H1 (cell line): ENCODE measurements around the gene SMAP2. TPM values are rescaled to one million over a fixed set of nuclear protein-coding genes. Genes with fewer than 3 reads are reported as not detected.
"Not testable (repeated sequence)": the region's sequence is repeated elsewhere in the genome, so short reads cannot be mapped to it uniquely, and the experiment has no call there.

Source experiments
- CTCF ChIA-PET: fragments of 300-600 bp; sonication (Branson Sonifier 250); formaldehyde crosslinking; loops from one replicate; lab custom pipeline; 2021; ENCODE audit not compliant: partially characterized antibody; lab: Charles Lee
- POLR2A ChIA-PET: fragments of 300-600 bp; sonication (Branson Sonifier 250); formaldehyde crosslinking; loops from one replicate; lab custom pipeline; 2021; ENCODE audit warnings: inconsistent platforms; ENCODE audit not compliant: partially characterized antibody; lab: Charles Lee
- DNase-seq, 2 experiments: peaks; one replicate each; pipeline versions ENCODE4 v3.0.0 to v3.0.0-alpha.2; 2010 to 2022; ENCODE audit warnings: low spot score in 2 of 2, low read depth in 1 of 2, mixed read lengths in 1 of 2
- FAIRE-seq: peaks from 2 replicates; lab custom pipeline; 2011; peaks lifted over from hg19 to GRCh38; lab: Jason Lieb, UNC
- H2AFZ ChIP-seq: 2 replicates; pipeline ENCODE4 v1.8.1; 2012; ENCODE audit warnings: low read length, inconsistent platforms
- H2AK5ac ChIP-seq: 2 replicates; pipeline ENCODE4 v1.6.1; 2013; ENCODE audit warnings: low read depth, low read length
- H2BK120ac ChIP-seq: replicated peaks from 2 replicates; pipeline ENCODE3; 2013; ENCODE audit warnings: low read depth, low read length, inconsistent platforms
- H2BK12ac ChIP-seq: 2 replicates; pipeline ENCODE4 v1.6.1; 2013; ENCODE audit warnings: low read depth, low read length
- H2BK15ac ChIP-seq: 2 replicates; pipeline ENCODE4 v1.6.1; 2013; ENCODE audit warnings: low read length
- H2BK20ac ChIP-seq: 2 replicates; pipeline ENCODE4 v1.6.1; 2013; ENCODE audit warnings: low read length
- H2BK5ac ChIP-seq: 2 replicates; pipeline ENCODE4 v1.6.1; 2013; ENCODE audit warnings: low read depth, low read length
- H3K14ac ChIP-seq: 2 replicates; pipeline ENCODE4 v1.6.1; 2013; ENCODE audit warnings: inconsistent platforms; ENCODE audit not compliant: insufficient read length
- H3K18ac ChIP-seq: 2 replicates; pipeline ENCODE4 v1.6.1; 2013; ENCODE audit warnings: low read length; ENCODE audit errors: extremely low read depth
- H3K23ac ChIP-seq: 2 replicates; pipeline ENCODE4 v1.6.1; 2013; ENCODE audit warnings: inconsistent platforms; ENCODE audit not compliant: insufficient read length
- H3K23me2 ChIP-seq: 2 replicates; pipeline ENCODE4 v1.6.1; 2013; ENCODE audit warnings: low read depth, low read length
- H3K27ac ChIP-seq: 2 replicates; pipeline ENCODE4 v1.6.1; 2011; ENCODE audit warnings: low read depth, low read length, inconsistent platforms
- H3K27me3 ChIP-seq, 4 experiments: replicated peaks in 1 of 4; 1 replicate in 1 of 4; 2 replicates in 3 of 4; pipeline versions ENCODE4 v1.6.1 to v1.8.1; 2011 to 2013; ENCODE audit warnings: low read length in 3 of 4, mild to moderate bottlenecking in 3 of 4, inconsistent platforms in 2 of 4, mixed read lengths in 2 of 4, moderate library complexity in 1 of 4; ENCODE audit not compliant: control insufficient read depth in 3 of 4, insufficient read depth in 3 of 4; ENCODE audit errors: extremely low read depth in 1 of 4
- H3K36me3 ChIP-seq, 4 experiments: 2 replicates each; pipeline versions ENCODE4 v1.6.1 to v1.8.1; 2011 to 2013; ENCODE audit warnings: mild to moderate bottlenecking in 4 of 4, low read length in 3 of 4, moderate library complexity in 2 of 4, control low read depth in 1 of 4, inconsistent platforms in 1 of 4; ENCODE audit not compliant: insufficient read depth in 4 of 4, control insufficient read depth in 2 of 4
- H3K4ac ChIP-seq: replicated peaks from 2 replicates; pipeline ENCODE3; 2013; ENCODE audit warnings: low read length, low read depth, mixed read lengths, inconsistent platforms; ENCODE audit not compliant: insufficient read length
- H3K4me1 ChIP-seq, 4 experiments: replicated peaks in 1 of 4; 1 replicate in 1 of 4; 2 replicates in 3 of 4; pipeline versions ENCODE4 v1.6.1 to v1.8.1; 2011 to 2013; ENCODE audit warnings: low read length in 3 of 4, inconsistent platforms in 2 of 4, mixed read lengths in 1 of 4; ENCODE audit not compliant: insufficient read depth in 4 of 4, control insufficient read depth in 3 of 4
- H3K4me2 ChIP-seq, 2 experiments: 2 replicates each; pipeline versions ENCODE4 v1.6.1 to v1.8.1; 2011 to 2013; ENCODE audit warnings: low read depth in 2 of 2, low read length in 2 of 2, control low read depth in 1 of 2, inconsistent platforms in 1 of 2, mild to moderate bottlenecking in 1 of 2; ENCODE audit not compliant: insufficient read depth in 1 of 2
- H3K4me3 ChIP-seq, 4 experiments: fragments of 200-600, 300-600 bp in 1 of 4; sonication (generic), shearing (Covaris generic), sonication (Bioruptor Twin) in 1 of 4; 2 replicates each; pipeline versions ENCODE4 v1.5.1 to v1.8.1; 2011 to 2016; ENCODE audit warnings: low read length in 4 of 4, low read depth in 3 of 4, control low read depth in 2 of 4, inconsistent platforms in 2 of 4, mild to moderate bottlenecking in 2 of 4, mixed read lengths in 1 of 4, moderate library complexity in 1 of 4; ENCODE audit not compliant: insufficient read depth in 2 of 4; ENCODE audit errors: extremely low read depth in 1 of 4
- H3K56ac ChIP-seq: replicated peaks from 2 replicates; pipeline ENCODE3; 2013; ENCODE audit warnings: low read depth, mild to moderate bottlenecking, mixed read lengths, low read length, inconsistent platforms; ENCODE audit not compliant: insufficient read length
- H3K79me1 ChIP-seq: 2 replicates; pipeline ENCODE4 v1.6.1; 2013; ENCODE audit warnings: low read depth, low read length, control low read depth
- H3K79me2 ChIP-seq, 2 experiments: 2 replicates each; pipeline versions ENCODE4 v1.6.1 to v1.8.1; 2012 to 2013; ENCODE audit warnings: low read length in 2 of 2, mild to moderate bottlenecking in 2 of 2, inconsistent platforms in 1 of 2; ENCODE audit not compliant: insufficient read depth in 2 of 2, control insufficient read depth in 1 of 2
- H3K9ac ChIP-seq, 4 experiments: replicated peaks in 1 of 4; 1 replicate in 1 of 4; 2 replicates in 3 of 4; pipeline versions ENCODE4 v1.6.1 to v1.8.1; 2011 to 2013; ENCODE audit warnings: low read depth in 3 of 4, low read length in 3 of 4, control low read depth in 2 of 4, mild to moderate bottlenecking in 2 of 4, moderate library complexity in 2 of 4, inconsistent platforms in 1 of 4; ENCODE audit errors: extremely low read depth in 1 of 4
- H3K9me3 ChIP-seq, 2 experiments: 2 replicates each; pipeline versions ENCODE4 v1.6.1 to v1.8.1; 2012 to 2013; ENCODE audit warnings: mild to moderate bottlenecking in 2 of 2, moderate library complexity in 2 of 2, control low read depth in 1 of 2, inconsistent platforms in 1 of 2, low read depth in 1 of 2, low read length in 1 of 2, mixed read lengths in 1 of 2; ENCODE audit not compliant: insufficient read depth in 2 of 2
- H4K20me1 ChIP-seq, 2 experiments: replicated peaks in 1 of 2; 2 replicates each; pipeline versions ENCODE3 to v1.8.1; 2011 to 2013; ENCODE audit warnings: inconsistent platforms in 2 of 2, low read length in 2 of 2, mild to moderate bottlenecking in 1 of 2; ENCODE audit not compliant: insufficient read depth in 2 of 2, control insufficient read depth in 1 of 2
- H4K5ac ChIP-seq: 2 replicates; pipeline ENCODE4 v1.6.1; 2013; ENCODE audit warnings: low read length, low read depth, mixed read lengths, inconsistent platforms; ENCODE audit not compliant: insufficient read length
- H4K8ac ChIP-seq: 2 replicates; pipeline ENCODE4 v1.8.0; 2013; ENCODE audit warnings: mild to moderate bottlenecking, moderate library complexity, low read length, inconsistent platforms; ENCODE audit not compliant: insufficient read depth; ENCODE audit errors: extremely low read depth
- H4K91ac ChIP-seq: replicated peaks from 2 replicates; pipeline ENCODE3; 2013; ENCODE audit warnings: low read length, mixed read lengths, inconsistent platforms; ENCODE audit not compliant: insufficient read length
- WGBS, 2 experiments: shearing (Covaris generic) in 1 of 2; methylation state at CpG; one replicate each; pipeline versions ENCODE4 v1.1.6 to v1.1.7; 2013 to 2015; ENCODE audit warnings: low lambda C conversion rate in 2 of 2, mixed read lengths in 2 of 2, inconsistent platforms in 1 of 2, low coverage in 1 of 2, missing lambda C conversion rate in 1 of 2; ENCODE audit not compliant: insufficient replicate concordance in 2 of 2, insufficient coverage in 1 of 2, insufficient read length in 1 of 2; ENCODE audit errors: extremely low coverage in 1 of 2, missing lambda C conversion rate in 1 of 2; 5-methylcytosine and 5-hydroxymethylcytosine counted together
- polyA plus RNA-seq, 7 experiments: library from polyadenylated mRNA; depleted of rRNA in 3 of 7; stranded (reverse) in 5 of 7; unstranded in 2 of 7; fragments of >200 nt in 5 of 7; fragments of 200-250 nt in 2 of 7; gene quantifications; 1 replicate in 5 of 7; 2 replicates in 1 of 7; 4 replicates in 1 of 7; pipeline versions ENCODE4 v1.2.1 to v1.2.3, GENCODE V29; 2011 to 2013; ENCODE audit warnings: missing spikeins in 2 of 7, mixed read lengths in 2 of 7
- total RNA-seq: library from RNA; stranded (reverse); fragmentation: NEBNext Ultra II Directional; extraction: Animal tissue kit (Norgen Biotek cat#: 25700); gene quantifications from 2 replicates; pipeline ENCODE4 v1.2.1, GENCODE V29; 2021

Gene SMAP2
- total and polyA plus RNA-seq, 2 of the 8 experiments (the other 6 are each of a cell fraction or from before 2014, with no cell fraction given), result 4.3 to 5.5 TPM

DNA sequence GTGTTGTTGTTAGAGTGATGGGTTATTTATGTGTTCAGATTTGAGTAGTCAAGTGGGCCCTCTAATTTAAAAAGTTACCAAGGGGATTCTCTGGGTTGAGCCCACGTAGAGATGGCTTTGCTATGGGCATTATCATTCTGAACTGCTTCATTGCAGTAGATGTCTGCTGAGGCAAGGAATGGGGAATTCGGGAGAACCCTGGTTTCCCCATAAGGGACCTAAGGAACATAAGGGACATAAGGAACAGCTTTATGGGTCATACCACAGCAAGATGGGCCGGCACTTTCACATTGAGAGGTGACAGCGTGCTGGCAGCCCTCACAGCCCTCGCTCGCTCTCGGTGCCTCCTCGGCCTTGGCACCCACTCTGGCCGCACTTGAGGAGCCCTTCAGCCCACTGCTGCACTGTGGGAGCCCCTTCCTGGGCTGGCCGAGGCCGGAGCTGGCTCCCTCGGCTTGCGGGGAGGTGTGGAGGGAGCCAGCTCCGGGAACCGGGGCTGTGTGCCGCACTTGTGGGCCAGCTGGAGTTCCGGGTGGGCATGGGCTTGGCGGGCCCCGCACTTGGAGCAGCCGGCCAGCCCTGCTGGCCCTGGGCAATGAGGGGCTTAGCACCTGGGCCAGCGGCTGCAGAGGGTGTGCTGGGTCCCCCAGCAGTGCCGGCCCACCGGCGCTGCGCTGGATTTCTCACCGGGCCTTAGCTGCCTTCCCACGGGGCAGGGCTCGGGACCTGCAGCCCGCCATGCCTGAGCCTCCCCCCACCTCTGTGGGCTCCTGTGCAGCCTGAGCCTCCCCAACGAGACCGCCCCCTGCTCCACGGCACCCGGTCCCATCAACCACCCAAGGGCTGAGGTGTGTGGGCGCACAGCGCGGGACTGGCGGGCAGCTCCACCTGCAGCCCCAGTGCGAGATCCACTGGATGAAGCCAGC, 14.1 kb downstream of the SMAP2 start:
- H3K23me2 ChIP-seq, H3K23ac ChIP-seq, H3K79me2 ChIP-seq, H4K5ac ChIP-seq, FAIRE-seq, H3K4me2 ChIP-seq, H2BK12ac ChIP-seq, H3K56ac ChIP-seq, H2BK5ac ChIP-seq, H3K9me3 ChIP-seq, H3K9ac ChIP-seq, H3K27ac ChIP-seq, H3K36me3 ChIP-seq, H4K91ac ChIP-seq, H3K4me1 ChIP-seq, H2BK15ac ChIP-seq, H4K20me1 ChIP-seq, DNase-seq, H3K27me3 ChIP-seq, H3K18ac ChIP-seq, H2BK20ac ChIP-seq, H3K4ac ChIP-seq, H2AK5ac ChIP-seq, POLR2A ChIA-PET, H4K8ac ChIP-seq, H2AFZ ChIP-seq, H3K14ac ChIP-seq, H3K79me1 ChIP-seq, H3K4me3 ChIP-seq, H2BK120ac ChIP-seq: not testable (repeated sequence)
- CTCF ChIA-PET, result interaction anchor here (0.8 to 2.5 kb wide), 6 partner anchors 14 to 235 kb away, joined by 3 to 11 read pairs (median 4); partner anchors contain the start of genes COL9A2 and SMAP2
- WGBS, 2 experiments, result 95% methylated on average over 29 of the region's 38 CpGs; no CpG with 5 or more reads in 1 of the 2 experiments
